GM19467 (cell line): ENCODE results near the gene VSIG10.

Experiments used
- ATAC-seq: cut with Tn5 transposase; IDR thresholded peaks from one replicate; pipeline ENCODE4 v1.9.1; 2021; ENCODE audit warnings: mild to moderate bottlenecking, moderate library complexity; ENCODE audit not compliant: unreplicated experiment

The VSIG10 gene

GRCh38 chr12:118060301-118061010 is 43.4 kb downstream of the VSIG10 start:
- no peak for ATAC-seq

DNA sequence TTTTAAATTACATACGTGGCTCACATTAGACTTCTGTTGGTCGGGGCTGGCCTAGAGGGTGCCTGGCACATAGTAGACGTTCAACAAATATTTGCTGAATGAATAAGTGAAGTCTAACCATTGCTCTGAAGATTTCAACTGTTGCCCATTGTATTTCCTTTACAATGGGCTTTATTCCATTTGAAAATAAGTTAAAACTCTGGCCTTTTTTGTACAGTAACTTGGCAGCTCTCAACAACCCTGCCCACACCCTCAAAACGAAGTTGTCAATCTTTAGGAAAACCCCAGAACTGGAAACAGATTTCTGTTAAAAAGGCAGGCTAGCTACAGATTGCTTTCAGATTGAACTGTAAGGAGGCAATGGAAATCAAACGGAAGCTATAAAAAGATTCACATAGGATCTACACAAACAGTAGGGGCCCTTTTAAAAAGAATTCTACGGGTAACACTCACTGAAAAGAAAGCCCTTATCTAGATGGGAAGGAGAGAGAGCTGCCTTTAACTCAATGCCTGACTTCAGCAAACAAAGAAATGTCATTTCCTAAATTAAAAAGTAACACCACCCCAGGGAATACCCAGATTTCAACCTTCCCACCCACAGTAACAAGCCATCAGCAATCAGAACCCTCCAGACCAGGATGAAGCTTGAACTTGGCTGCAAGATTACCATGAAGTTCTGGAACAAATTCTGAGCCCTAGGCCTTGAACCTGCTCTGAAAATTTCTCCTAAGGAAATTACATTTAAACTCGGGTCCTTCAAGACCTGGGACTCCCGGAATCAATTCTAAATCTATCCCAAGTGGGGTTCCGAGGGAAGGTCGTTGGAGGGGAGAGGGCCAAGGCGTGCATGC is 44.2 kb downstream of the VSIG10 start:
- ATAC-seq: no peak

GRCh38 chr12:118058881-118059280 is 44.9 kb downstream of the VSIG10 start:
- no peak for ATAC-seq

DNA sequence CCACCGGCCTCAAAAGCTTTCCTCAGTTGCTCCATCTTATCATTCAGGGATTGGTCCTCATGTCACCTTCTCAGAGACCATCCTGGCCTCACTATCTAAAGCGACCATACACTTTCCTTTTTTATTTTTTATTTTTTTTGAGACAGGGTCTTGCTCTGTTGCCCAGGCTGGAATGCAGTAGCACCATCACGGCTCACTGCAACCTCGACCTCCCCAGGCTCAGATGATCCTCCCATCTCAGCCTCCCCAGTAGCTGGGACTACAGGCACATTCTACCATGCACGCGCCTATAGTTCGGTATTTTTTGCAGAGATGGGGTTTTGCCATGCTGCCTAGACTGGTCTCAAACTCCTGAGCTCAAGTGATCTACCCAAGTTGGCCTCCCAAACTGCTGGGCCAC is 45.6 kb downstream of the VSIG10 start:
- no peak for ATAC-seq

DNA sequence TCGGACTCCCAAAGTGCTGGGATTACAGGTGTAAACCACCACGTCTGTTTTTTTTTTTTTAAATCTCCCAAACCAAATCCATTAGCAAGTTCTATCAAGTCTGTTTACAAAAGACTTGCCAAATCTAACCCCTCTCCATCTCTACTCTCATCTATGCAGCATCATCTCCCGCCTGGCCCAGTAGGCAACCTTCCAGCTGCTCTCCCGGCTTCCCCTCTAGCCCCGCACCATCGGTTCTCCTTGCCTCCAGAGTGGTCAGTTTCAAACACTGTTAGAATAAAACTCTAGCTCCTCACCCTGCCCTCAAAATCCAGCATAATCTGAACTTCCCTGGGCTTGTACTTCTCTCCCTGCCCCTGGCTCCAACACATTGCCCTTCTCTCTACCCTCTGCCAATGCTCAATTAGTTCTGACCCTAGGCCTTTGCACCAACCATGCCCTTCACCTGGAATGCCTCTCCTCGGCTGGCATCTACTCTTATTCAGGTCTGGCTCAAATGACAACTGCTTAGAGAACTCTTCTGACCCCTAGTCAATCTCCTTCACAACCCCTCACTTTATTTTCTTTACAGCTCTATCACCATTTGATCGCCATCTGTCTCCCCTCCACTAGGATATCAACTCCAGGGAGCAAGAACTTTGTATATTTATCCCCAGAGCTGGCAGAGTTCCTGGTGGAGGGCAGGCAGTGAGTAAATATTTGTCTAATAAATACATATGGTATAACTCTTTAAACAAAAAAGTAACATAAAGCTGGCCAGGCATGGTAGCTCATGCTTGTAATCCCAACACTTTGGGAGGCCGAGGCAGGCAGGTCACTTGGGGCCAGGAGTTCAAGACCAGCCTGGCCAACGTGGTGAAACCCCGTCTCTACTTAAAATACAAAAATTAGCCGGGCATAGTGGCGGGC is 47.7 kb downstream of the VSIG10 start:
- no peak for ATAC-seq

DNA sequence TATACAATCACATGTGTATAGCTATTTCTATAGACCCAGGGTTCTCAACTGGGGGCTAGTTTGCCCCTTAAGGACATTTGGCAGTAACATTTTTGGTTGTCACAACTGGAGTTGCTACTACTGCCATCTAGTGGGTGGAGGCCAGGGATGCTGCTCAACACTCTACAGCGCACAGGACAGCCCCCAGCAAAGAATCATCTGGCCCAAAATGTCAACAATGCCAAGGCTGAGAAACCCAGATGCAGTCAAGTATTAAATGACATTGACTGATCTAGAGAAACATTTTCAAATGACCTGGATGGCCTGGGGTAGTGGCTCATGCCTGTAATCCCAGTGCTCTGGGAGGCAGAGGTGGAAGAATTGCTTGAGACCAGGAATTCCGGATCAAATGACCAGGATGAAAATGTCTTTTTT is 48.7 kb downstream of the VSIG10 start:
- ATAC-seq: no peak

- no peak for ATAC-seq
These were observed 50.5 kb downstream of the VSIG10 start for GRCh38 chr12:118053071-118053985.

- ATAC-seq: no peak
These were observed 51.3 kb downstream of the VSIG10 start for GRCh38 chr12:118052324-118053070.

DNA sequence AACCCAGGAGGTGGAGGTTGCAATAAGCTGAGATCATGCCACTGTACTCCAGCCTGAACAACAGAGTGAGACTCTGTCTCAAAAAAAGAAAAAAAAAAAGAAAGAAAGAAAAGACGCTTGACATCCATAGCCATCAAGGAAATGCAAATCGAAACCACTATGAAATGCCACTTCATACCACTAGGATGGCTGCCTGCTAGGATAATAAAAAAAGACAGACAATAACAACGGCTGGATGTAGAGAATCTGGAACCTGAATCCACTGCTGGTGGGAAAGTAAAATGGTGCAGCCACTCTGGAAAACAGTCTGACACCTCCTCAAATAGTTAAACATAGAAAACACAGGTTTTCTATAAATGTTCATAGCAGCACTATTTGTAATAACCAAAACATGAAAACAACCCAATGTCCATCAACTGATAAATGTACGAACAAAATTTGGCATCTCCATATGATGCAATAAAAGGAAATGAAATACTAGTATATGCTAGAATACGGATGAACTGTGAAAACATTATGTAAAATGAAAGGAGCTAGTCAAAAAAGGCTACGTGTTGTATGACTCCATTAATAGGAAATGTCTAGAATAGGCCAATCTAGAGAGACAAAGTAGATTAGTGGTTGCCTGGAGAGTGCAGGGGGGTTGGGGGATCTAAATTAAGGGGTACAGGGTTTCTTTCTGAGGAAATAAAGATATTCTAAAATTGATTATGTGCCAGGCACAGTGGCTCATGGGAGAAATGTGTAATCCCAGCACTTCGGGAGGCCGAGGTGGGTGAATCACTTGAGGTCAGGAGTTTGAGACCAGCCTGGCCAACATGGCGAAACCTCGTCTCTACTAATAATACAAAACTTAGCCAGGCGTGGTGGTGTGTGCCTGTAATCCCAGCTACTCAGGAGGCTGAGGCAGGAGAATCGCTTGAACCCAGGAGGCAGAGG is 52.6 kb downstream of the VSIG10 start:
- no peak for ATAC-seq

- ATAC-seq: no peak
These were observed 57.4 kb downstream of the VSIG10 start for GRCh38 chr12:118046430-118046829.

DNA sequence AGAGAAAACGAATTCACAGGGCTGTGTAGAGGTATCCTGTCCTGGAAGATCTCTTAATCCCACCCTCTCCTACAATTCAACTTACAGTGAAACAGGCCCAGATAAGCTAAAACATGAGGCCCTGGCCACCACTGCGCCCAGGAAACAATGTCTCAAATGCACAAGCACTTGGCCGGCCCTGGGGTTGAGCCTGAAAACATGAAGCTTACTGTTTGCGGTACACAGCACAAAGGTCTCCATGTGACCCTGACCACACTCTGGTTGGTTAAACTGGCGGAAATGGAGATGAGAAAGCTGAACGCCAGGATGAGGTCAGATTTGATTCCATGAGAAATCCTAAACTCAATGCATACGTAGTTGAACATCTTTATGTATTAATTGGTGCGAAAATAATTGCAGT is 59.2 kb downstream of the VSIG10 start:
- no peak for ATAC-seq

DNA sequence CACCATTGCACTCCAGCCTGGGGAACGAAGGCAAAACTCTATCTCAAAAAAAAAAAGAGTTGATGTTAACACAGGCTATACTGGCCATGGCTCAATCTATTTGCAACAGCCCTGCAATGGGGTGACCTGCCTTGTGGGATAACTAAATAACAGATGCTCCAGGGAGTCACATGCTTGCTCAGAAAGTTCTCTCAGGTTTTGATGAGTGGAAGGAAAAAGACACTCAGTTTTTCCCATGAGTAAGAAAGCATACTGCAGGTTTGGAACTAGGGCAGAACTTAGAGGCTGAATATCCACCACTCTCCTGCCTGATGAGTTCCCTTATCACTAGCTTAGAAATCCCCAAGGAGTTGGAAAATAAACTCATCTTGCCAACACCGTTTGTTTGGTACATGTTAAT is 59.7 kb downstream of the VSIG10 start:
- ATAC-seq: no peak

- no peak for ATAC-seq
These were observed 61.7 kb downstream of the VSIG10 start for GRCh38 chr12:118042091-118042490.

DNA sequence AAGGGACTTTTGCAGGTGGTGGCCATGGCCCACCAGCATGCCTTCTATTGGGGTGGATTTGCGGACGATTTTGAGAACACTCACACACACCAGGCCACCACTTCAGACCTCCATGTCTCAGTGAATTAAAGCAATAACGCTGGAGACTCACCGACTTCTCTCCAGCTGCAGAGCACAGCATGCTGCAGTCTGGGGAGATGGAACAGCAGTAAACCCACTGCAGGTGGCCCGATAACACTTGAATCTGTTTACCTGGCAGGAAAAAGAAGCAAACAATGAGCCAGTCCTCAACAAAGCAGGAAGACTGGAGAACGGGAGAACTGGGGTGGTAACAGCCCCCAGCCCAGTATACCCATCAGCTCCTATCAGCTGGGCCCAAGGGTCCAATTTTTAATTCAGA is 65.7 kb downstream of the VSIG10 start:
- no peak for ATAC-seq

DNA sequence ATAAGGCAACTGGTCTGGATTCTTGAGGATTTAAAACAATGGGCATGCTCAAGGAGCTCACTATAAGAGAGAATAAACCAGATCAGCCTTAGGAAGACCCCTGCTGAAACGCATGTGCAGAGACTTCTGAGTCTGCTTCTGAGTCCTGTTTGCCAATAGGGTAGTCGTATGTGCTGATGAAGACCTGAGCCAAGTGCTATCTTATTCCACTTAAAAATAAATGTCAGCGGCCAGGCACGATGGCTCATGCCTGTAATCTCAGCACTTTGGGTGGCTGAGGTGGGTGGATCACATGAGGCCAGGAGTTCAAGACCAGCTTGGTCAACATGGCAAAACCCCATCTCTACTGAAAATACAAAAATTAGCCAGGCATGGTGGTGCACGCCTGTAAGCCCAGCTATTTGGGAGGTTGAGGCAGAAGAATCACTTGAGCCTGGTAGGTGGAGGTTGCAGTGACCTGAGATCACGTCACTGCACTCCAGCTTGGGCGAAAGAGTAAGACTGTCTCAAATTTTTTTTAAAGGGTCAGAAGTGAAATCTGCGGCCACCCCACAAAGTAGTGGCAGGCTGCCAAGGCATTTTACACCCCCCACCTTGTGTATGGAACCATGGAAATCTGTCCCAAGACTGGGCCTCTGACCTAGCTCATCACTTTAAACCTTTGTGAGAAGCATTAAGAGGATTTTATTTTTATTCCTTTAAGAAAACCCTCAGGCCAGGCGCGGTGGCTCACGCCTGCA is 67.0 kb downstream of the VSIG10 start:
- ATAC-seq: no peak

DNA sequence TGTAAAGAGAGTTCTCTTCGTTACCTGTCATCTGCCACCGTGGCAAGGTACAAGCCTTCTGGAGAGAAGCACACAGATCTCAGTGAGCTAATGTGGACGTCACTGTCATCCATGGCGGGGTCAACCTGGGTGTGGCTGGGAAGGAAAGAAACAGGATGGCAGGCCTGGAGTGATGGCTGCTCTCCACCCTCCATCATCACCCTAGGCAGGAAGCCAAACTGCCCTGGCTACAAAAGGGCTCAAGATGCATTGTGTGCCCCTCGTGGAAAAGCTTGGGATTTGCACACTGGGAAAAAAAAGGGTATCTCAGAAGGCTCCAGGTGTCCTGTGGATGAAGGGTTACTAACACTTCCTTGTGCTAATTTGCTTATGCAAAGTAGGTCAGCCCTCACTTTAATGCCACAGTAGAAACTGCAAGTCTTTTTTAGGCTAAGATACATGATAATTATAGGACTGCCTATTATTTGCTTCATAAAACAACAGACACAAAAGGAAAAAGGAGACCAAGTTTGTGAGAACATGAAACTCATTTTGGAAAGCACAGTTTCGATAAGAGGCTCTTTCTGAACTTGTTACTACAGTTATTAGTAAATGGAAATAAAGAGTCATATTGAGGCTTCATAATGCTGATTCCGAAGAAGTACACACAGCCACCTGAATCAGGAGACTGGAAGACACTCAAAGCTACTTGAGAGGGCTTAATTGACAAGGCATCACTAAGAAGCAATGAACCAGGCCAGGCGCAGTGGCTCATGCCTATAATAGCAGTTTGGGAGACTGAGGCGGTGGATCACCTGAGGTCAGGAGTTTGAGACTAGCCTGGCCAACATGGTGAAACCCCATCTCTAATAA is 68.4 kb downstream of the VSIG10 start:
- peak; percentile 80 for ATAC-seq
